Right forelimb (tissue), 1 donor: ENCODE data around the gene EPHA1.

Experiments used
- DNase-seq: peaks from one replicate; pipeline ENCODE4 v3.0.0-alpha.2; 2018

Gene EPHA1

DNA sequence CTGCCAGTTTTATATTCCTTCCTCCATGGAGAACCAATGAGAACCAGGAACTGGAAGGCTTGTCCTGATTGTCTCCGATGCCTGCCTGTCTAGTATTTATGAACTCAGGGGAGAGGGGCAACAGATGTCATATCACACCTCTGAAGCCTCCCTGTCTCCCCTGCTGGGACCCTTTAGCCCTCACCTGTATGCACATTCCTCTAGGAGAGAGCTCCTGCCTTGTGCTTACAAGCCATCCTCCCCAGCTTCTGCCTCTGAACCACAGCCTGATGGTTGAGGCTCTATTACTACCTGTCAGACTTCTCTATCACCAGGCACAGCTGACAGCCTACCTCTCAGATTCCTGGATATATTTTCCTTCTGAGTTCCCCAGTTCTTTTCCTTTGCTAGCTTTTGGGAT, 40.3 kb downstream of the EPHA1 start:
- DNase-seq, result no peak

DNA sequence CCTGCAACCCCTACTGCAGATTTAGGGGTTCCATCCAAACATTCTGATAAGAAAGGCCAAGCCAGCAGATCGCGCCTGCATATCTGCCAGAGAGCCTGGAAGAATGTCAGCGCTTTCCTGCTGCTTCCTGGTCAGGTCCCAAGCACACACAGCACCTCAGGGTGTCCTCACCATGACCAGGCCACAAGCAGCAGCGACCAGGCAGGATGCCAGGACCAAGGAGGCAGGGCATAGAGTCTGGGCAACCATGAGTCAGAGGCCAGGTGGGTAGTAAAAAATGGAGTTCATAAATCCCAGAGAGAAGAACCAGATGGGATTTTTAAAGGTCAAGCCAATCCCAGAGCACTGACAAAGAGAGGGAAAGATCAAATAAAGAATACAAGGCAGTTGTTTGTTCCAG, 40.7 kb downstream of the EPHA1 start:
- DNase-seq, result no peak

DNA sequence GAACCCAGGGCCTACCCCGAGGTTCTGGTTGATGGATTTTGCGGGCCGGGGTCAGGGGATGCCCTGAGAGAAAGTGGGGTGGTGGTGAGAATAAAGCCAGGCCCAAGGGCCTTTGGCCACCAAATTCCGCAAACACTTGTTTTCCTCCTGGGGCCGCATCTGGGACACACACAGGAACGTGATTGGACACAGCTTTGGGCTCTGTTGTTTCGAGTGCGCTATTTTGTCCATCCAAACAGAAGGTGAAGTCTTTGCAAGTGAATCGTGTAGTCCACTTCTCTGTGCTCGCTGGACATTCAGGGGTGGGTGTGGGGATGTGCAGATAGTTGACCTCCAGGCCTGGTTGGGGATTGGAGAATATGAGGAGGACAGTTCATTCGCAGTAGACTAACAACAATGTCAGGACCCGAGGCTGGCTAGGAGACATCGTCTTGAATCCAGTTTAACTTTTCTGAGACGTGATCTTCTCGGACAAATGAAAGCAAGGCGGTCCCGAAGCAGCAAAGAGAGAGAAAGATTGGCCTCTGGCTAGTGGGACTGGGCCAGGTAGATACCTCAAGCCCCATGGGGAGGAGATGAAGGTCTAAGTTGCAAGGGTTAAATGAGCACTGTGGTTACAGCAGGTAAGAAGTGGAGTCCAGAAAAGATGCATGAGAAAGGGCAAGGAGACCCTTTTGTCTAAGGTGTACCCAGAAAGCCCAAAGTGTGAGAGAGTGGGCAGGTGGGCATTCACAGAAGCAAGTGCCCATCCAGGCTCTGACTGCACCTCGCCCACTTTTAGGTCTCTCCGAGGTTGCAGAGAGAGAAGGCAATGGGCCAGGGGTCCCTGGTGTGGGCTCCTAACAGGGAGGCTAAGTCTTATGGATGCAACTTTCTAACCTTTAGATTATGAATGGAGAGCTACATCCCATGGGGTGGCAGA, 45.4 kb downstream of the EPHA1 start:
- DNase-seq, result no peak

DNA sequence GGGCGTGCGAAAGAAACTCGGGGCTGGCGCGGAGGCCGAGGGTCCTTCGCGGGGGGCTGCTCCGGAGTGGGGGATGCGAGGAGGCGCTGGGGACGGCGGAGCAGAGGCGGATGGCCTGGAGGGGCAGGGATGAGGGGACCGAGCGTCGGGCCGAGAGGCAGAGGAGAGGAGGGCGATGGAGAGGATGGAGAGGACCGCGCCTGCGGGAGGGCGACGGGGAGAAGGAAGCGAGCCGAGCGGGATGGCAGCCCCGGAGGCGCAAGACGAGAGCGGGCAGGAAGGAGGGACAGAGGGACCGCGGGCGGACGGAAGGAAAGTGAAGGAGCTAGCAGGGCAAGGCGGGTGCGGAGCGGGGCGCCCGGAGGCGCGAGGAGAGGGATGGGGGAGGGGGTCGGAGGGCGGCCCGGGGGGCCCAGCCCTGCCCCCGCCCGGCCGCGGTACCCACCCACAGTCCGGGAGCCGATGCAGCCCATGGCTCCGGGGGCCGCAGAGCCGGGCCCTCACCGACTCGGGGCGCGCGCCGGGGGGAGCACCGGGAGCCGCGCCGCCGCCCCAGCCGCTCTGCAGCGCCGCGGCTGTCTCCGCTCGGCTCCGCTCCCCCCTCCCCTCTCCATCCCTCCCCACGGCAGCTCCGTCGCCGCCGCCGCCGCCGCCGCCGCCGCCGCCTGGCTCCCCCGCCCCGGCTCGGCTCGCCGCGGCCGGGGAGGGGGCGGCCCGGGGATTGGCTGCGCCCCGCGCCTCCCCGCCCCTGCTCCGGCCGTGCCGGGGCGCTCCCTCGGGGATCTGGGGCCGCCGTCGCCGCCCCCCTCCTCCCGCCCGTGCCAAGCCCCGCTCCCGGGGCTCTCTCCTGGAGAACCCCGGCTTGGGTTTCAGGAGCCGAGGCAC, 46.3 kb downstream of the EPHA1 start, which contains the start of gene FAM131B:
Gene FAM131B, minus strand, starts transcription at position 583 of the 885 bp plus-strand sequence. Its CDS starts 110 bp downstream, at position 473.
- DNase-seq, result no peak

DNA sequence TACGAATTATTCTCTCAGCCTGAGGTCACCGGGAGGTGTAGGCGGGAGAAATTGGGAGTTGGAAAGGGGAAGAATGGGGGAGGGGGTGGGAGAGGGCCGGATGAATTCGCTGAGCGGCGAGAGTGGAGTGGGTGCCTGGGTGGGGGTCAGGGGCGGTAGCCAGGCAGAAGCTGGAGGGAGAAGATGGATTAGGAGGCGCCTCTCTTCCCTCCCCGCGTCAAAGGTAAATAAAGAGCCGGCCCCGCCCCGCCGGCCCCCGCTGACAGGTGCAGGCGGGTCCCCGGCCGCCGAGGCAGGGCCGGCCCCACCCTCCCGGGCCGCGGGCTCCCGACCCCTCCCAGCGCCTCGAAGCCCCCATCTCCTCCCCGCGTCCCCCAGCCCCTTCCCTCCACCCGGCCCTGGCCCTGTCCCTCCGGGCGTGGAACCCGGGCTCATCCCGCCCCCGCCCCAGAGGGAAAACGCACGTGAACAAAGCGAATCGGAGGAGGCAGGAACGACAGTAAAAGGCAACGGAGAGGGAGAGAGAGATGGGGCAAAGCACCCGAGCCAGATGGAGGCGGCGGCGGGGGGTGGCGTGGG, 47.0 kb downstream of the EPHA1 start:
- no peak for DNase-seq

DNA sequence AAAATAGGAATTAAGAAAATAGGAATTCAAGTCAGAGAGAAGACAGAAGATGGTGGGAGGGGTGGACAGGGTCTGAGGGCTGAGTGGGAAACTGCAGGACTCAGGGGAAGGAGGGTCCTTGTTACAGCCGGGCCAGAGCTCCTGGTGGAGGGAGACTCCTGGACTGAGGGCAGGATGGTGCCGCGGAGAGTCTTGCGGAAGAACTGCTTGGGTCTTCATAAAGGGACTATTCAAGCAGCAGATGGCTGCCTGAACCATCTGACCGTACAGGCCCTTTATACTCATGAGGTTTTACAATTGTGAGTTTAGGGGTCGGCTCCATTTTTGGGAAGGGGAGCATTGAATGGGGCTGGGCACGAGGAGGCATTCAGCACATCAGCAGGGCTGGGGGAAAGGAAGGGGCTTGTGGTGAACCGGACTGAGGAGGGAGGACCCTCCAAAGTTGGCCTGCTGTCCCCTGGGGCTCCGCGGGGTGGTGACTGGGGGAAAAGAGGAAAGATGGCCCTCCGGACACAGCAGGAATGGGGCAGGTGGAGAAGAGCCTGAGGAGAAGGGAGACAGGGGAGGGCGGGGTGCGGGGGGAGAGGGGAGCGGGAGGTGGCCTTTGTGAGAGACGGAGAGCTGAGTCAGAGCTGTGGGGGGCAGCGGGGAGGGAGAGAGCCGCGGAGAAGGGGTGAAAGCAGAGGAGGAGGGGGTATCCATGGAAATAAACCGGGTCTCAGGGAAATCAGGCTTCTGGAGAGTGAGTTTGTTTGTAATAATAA, 47.7 kb downstream of the EPHA1 start:
- DNase-seq, result no peak

DNA sequence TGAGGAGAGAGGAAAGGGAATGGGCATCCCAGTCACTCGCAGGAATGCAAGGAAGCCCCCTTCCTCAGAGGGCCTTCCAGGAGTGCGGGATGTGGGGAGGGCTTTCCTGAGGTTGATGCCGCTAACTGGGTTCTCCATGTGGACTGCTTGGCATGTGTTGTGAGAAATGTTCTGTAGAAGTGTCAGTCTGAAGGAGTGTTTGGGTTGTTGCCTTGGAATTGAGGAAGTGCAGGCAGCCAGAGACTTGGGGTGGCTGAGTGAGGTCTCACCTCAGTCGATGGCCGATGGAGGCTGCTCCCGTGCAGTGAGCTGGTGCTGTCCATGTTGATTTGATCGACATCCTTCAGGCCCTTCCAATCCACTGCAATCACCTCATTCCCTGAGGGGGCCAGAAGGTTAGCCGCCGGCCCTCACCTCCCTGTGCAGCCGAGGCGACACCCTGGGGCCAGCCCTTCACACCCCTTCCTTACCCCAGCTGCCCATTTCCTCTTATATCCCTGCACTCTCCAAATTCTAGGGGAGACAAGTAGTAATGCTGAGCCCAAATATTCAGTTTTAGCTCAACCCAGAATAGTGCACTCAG, 48.8 kb downstream of the EPHA1 start:
- no peak for DNase-seq

DNA sequence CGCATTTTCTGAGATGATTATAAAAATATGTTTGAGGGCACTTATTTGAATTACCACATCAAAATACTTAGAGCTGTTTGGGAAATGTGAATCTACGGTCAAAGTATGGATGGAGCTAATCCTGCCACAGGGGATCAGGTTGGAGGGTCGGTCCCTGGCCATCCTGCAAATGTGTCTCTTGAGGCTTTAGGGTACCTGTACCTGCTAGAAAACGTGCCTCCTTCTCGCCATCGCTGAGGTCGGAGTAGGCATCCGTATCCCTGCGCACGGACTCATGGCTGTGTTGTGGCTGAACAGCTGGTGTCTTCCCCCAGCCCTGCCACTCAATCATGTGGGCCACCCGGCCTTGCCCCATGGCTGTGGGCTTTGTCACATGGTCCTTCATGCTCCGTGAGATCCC, 50.0 kb downstream of the EPHA1 start:
- no peak for DNase-seq

DNA sequence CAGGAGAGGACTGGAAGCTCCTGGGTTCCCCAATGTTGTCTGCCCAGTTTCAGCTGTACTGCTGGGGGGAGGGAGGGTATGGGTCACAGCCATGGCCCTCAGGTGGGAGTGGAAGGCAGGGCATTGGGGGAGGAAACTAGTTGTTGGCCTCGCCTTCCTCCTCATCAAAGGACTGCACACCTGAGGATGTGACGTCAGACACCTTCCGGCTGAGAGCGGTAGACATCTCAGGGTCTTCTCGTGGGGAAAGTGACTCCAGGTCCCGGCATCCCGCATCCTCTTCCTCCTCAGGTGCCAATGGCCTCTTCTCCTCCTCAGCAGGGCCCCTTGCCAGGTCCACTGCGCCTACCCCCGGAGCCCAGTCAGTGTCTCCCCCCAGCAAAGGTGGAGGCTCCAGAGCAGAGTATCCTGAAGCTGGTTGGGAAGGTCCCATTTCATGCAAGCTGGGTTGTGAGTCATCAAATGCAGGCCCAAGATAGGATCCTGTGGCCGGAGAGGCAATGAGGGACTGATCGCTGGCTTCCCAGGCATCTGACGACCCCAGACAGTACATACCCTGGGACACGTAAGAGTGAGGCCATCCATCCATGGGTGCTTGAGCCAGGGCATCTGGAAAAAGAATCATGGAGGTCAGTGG, 52.1 kb downstream of the EPHA1 start:
- DNase-seq, result no peak

DNA sequence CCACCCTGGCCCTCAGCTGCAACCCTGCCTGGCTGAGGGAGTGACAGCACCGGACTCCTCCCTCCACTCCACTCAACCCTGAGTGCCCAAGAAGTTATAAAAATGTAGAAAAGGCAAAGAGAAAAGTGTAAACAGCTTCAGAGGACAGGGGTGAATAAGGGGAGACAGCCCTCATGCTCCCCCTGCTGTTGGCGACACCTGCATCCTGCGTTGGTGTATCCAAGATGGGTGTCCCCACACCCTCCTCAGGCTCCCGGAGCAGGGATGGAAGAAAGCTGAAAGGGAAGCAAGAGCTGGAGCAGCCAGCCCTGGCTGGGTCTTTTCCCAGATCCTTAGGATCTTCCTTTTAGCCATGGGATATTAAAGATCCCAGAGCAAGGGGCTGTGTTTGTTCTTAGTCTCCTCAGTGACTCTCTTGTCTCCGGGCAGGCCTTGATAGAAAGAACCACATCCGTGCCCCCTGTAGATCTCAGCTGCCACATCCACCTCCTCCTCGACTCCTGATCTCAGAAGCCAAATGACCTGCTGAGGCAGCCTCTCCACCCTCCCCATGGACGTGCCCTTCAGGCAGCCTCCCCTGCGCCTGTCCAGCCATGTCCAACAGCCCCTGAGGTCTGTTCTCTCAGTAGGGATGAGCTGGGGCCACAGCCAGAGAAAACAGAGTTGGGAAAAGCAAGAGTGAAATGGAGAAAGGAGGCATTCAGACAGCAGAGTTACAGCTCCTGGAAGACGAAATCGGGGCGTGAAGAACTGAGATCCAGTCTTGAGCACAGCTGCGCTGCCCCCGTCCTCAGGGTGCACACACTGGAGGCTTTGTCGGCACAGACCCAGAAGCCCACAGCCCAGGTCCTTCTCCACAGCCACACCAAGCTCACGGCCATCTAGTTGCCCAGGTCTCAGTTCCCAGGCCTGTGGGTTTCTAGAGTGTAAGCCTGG, 52.9 kb downstream of the EPHA1 start:
- DNase-seq, result no peak

DNA sequence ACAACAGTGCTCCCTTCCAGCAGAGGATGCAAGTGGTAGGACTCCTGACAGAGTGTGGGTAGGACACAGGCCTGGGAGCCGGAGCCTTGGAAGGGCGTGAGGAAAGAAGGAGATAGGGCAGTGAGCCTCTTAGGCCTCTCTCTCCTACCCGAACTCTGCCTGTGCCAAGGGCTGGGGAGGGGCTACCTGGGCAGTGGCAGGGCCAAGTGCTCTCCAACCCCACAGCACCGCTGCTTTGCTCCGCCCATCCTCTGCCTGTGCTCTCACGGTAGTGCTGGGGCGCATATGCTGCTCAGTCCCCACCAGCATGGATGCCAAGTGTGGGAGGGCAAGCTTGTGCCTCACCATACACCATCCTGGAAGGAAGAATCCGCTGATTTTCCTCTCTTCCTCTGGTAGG, 53.7 kb downstream of the EPHA1 start:
- no peak for DNase-seq

DNA sequence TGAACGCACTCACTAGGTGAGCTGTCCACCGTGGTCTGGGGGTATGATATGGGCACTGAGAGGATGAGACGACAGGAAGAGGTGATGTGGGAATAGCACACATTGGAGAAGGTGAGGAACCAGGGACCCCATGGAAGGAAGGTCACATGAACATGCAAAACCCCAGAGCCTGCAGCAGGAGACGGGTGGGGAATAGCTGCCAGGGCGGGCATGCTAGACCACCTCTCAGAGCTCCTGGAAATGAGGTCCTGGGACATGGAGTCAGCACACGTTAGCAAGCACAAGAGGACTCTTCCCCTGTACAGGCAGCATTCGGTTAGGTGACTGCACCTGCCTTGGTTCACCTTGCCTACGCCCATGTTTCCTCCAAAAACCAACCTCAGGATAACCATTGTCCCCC, 54.3 kb downstream of the EPHA1 start:
- DNase-seq, result no peak

DNA sequence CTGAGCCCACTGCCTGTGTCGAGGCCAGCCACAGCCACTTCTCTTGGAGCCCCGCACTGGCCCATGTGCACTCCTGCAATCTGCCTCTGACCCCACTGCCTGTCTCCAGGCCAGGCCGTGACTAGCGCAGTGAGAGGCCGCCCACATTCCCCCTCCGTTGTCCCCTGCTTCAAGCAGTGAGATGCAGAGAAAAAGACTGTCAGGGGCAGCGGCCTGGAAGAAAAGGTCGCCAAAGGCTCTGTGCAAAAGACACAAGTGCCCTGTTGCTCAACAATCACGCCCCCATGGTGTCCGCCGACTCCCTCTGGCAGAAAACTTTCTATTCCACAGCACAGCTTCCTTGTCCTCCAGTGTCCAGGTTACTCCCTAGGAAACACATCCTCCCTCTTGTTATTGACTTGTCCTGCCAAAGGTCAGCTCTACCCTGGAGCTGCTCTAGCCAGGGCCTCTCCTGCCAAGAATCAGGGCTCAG, 56.1 kb downstream of the EPHA1 start:
- DNase-seq, result no peak

DNA sequence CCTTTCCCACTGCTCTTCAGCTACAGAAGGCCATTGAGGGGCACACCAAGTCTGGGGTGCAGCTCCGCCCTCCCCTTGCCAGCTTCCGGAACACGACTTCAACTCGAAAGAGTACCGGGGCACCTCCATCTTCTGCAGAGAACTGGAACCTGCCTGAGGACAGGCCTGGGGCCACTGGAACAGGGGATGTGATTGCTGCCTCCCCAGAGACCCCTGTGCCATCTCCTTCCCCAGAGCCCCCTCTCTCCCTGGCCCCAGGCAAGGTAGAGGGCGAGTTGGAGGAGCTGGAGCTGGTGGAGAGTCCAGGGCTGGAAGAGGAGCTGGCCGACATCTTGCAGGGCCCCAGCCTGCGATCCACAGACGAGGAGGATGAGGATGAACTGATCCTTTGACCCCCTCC, 57.1 kb downstream of the EPHA1 start:
- DNase-seq, result no peak

DNA sequence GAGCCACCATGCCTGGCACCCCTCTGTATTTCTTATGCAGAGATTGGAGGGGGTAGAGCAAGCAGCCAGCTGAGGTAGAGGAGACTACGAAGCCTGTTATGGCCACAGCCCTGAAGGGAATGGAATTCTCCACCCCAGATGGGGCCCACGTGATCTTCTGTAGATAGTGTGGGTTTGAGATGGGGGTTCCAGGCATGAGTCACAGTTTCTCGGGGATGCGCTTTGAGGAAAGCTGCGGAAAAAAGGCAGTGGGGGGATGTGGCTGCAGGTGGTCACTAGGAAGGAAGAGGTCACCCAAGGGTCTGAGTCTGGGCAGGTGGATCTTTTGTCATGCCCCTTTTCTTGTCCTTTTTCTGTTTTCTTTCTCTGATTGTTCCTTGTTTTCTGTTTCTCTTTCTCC, 57.6 kb downstream of the EPHA1 start:
- DNase-seq, result no peak

DNA sequence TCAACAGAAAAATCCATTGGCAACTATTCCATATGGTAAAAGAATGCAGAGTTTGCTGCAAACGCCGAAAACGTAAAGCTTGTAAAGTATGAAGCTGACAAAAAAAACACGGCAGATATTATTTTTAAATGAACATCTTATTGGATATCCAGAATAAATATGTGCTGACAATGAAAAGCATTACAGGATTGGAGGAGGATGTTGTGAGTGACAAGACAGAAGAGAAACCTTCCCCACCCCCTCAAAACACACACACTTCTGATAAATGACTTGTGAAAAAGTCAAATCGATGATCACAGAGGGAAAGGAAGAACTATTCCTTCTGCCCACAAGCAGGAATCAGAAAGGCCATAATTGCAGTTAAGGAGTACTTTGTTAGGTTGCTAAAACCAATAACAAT, 60.7 kb downstream of the EPHA1 start:
- DNase-seq, result no peak

DNA sequence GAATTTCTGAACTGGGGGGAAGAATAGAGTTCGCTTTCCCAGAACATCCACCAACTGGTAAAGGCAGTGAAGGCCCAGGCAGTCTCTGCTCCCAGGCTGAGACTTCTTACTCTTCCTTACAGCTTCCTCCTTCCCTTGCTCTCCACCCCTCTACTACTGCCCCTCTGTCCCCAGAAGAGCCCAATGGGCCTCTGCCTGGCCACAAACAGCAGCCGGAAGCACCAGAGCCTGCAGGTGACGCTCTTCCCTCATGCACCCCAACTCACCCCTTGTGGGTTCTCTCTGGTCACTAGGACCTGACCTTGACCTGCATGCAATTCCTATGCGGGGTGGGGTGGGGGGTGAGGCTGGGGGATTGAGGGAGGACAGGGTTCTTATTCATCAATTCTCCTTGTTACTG, 62.6 kb downstream of the EPHA1 start:
- no peak for DNase-seq

DNA sequence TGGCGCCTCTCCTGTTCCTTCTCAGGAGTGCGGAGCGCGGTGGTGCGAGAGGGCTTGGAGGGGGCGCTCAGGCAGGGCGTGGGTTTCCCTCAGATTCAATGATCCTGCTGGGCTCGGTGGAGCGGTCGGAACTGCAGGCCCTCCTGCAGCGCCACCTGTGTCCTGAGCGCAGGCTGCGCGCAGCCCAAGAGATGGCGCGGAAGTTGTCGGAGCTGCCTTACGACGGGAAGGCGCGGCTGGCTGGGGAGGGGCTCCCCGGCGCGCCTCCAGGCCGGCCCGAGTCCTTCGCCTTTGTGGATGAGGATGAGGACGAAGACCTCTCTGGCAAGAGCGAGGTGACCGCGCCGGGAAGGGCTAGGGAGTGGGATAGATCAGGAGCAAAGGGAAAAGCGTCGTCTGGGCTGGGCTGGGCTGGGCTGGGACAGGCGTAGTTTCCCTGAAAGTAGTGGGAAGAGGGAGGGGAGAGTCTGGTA, 63.2 kb downstream of the EPHA1 start:
- no peak for DNase-seq

DNA sequence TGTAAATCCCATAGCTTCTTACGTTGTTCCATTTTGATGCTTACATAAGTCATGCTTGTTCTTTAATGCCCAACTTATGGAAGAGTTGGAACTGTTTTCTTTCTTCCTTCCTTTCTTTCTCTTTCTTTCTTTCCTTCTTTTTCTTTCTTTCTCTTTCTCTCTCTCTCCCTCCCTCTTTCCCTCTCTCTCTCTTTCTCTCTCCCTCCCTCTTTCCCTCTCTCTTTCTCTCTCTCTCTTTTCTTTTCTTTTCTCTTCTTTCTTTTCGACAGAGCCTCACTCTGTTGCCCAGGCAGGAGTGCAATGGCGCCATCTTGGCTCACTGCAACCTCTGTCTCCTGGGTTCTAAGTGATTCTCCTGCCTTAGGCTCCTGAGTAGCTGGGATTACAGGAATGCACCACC, 65.1 kb downstream of the EPHA1 start:
- no peak for DNase-seq

DNA sequence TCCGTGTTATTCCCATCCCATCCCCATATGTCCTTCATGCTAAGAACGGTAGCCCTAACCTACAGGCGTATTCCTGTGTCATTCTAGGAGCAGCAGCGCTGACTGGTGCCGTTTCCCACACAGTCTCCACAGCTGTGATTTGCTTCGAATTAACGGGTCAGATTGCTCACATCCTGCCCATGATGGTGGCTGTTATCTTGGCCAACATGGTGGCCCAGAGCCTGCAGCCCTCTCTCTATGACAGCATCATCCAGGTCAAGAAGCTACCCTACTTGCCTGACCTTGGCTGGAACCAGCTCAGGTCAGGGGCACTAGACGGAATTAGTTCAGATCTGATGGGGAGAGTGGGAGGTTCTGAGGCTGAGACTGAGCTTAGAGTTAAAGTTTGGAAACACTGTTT, 66.8 kb downstream of the EPHA1 start:
- no peak for DNase-seq
